Fibroblast of skin of back (primary cell): ENCODE data around the gene MIOX.

Source experiments
- DNase-seq: peaks from one replicate; pipeline ENCODE4 v3.0.0-alpha.2; 2013

Gene MIOX

DNA sequence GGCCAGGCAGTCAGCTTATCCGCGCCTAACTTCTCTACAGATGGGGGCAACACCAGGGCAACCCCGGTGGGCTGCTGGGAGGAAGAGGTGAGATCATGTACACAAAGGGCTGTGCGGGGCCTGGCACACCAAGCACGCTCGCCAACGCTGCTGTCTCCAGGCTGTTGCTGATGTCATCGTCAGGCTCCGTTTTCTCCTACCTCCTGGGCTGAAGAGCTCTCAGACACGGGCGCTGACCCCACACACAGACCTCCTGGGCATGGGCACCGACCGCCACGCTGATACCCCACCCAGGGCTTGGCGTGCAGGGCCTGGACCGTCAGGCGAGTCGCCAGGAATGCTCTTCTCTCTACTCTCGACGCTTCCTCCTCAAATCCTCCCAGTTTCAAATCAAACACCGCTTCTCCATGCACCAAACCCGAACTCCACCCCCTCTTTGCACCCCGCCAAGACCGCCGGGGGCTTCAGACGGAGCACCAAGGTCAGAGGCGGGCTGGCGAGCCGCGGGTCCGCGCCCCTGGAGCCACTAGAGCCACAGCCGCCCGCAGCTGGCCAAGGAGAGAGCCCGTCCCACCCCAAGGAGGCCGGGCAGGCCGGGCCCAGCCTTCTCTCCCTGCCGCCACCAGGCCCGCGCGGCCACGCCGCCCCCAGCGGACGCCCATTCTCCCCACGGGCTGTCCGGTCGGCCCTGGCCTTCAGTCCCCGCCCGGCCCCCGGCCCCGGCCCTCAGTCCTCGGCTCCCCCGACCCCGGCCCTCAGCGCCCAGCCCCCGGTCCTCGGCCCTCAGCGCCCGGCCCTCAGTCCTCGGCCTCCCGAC is 12.6 kb upstream of the MIOX start:
- DNase-seq = peak; percentile 43

DNA sequence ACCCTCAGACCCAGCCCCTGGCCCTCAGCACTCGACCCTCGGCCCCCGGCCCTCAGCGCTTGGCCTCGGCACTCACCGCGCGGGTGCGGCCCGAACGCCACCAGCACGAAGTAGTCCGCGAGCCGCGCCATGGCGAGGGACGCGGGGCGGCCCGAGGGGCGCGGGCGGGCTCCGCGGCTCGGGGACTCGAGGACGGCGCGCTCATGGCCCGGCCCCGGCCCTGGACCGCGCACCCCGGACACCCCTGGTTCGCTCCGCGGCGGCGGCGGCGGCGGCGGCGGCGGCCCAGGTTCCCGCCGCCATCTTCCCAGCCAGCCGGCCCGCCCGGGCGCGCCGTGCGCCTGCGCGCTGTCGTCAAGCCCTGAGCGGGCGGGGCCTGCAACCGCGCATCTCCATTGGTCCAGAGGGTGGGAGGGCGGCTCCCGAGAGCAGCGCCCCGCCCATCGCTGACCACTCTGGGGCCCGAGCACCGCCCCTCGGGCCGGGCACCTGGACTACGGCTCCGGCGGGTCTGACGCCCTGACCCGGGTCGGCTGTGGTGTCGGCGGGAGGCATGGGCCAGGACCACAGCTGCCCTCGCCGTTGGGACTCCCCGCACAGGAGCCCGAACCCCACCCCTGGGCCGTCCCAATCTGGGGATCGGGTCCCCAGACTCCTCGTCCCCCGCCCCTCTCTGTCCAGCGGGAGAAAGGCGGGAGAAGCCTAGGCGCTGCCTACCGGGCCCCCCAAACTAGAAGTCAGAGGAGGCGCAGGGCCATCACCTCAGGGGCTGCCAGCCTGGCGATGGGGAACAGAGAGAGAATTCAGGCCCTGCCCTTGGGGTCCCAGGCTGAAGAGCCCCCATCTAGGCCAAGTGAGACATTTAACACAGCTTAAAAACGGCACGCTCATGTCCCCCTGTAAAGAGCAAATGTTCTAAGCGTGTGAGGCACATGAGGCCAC is 11.7 kb upstream of the MIOX start, which contains the start of gene SBF1:
Gene SBF1 (minus strand): TSS at position 326 of the 942 bp plus-strand sequence. CDS start 195 bp downstream, at position 131.
- DNase-seq = peak; percentile 86

DNA sequence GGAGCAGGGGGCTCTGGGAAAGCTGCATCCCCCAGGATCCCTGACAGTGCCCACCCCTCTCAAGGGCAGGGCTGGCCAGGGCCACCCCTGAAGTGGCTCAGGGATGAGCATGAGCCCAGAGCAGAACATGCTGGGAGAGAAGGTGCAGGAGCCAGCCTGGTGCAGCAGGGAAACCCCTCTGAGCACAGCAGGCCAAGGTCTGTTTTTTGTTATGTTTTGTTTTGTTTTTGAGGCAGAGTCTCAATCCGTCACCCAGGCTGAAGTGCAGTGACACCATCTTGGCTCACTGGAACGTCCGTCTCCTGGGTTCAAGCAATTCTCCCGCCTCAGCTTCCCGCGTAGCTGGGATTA is 11.0 kb upstream of the MIOX start:
- DNase-seq = no peak

- no peak for DNase-seq
These were observed 9.8 kb upstream of the MIOX start for GRCh38 chr22:50476868-50477267.

GRCh38 chr22:50477923-50478322 is 8.7 kb upstream of the MIOX start:
- DNase-seq = no peak

GRCh38 chr22:50479721-50480120 is 6.9 kb upstream of the MIOX start:
- DNase-seq = no peak

DNA sequence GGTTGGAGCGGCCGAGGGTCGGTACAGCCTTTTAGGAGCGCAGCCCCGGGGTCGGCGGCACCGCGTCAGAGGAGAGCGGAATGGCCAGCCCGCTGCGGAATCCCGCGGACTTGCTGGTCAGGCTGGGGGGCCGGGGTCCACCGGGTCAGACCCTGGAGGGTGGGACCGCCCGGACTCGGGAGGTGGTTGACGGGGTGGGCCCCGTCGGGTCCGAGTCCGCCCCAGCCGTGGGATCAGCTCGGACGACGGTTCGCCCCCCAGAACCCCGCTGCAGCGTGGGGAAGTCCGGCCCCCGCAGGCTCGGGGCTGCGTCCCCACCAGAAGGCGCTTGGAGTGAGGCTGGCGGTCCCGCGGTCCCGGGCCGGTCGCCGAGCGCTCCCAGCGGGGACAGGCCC is 5.6 kb upstream of the MIOX start:
- no peak for DNase-seq

DNA sequence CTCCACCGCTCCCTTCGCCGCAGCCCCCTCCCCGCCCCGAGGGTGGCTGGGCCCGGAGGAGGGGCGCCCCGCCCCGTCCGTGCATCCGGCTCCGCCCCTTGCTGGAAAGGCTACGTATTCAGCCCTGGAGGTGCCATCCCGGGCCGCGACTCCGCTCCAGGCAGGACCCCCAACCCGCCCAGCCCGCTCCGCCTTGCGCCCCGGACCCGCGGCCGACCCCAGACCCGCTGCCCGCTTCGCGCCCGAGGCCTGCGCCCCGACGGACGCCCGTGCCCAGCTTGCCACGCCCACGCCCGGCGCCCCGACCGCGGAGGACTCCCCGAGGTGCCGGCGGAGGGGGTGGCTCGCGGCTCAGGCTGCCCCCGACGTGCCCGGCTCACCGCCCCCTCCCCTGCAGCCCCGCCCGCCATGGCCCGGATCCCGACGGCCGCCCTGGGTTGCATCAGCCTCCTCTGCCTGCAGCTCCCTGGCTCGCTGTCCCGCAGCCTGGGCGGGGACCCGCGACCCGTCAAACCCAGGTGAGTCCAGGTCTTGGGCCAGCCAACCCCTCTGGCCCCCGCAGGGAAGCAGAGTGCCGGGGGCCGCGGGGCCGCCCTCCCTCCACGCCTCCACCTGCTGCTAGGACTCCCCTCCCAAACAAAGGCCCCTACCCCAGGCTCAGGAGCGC is 5.1 kb upstream of the MIOX start, which contains the start of gene ADM2:
Gene ADM2 (plus strand): TSS at position 104 of the 667 bp plus-strand sequence. CDS start 305 bp downstream, at position 409.
- peak; percentile 41 for DNase-seq

DNA sequence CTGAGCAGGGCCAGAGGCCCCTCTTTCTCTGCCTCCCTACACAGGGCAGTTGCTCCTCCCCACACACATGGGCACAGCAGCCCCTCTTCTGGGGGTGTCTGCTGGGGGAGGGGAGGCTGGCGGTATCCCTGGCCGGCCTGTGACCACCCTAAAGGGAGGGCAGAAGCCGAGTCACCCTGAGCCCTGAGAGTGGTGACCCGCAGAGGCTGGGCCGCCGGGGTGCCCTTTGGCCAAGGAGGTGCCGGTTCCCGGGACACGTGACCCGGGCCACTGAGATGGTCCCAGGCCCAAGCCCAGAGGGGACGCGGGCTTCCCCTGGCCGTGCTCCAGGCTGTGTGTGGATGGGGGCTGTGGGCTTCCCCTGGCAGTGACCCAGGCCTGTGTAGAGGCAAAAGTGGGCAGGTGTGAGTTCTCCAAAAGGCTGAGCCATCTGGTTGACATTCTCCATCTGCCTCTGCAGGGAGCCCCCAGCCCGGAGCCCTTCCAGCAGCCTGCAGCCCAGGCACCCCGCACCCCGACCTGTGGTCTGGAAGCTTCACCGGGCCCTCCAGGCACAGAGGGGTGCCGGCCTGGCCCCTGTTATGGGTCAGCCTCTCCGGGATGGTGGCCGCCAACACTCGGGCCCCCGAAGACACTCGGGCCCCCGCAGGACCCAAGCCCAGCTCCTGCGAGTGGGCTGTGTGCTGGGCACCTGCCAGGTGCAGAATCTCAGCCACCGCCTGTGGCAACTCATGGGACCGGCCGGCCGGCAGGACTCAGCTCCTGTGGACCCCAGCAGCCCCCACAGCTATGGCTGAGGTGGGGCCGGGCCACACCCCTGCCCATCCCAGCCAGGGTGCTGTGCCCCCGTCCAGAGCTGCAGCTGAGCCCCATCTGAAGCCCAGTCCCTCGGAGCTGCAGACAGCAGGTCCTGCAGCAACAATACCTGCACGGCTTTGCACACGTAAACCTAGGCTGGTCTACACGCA is 4.3 kb upstream of the MIOX start:
- no peak for DNase-seq

- DNase-seq = no peak
These were observed 3.6 kb upstream of the MIOX start for GRCh38 chr22:50483106-50483505.

- no peak for DNase-seq
These were observed 3.1 kb upstream of the MIOX start for GRCh38 chr22:50483556-50483955.

DNA sequence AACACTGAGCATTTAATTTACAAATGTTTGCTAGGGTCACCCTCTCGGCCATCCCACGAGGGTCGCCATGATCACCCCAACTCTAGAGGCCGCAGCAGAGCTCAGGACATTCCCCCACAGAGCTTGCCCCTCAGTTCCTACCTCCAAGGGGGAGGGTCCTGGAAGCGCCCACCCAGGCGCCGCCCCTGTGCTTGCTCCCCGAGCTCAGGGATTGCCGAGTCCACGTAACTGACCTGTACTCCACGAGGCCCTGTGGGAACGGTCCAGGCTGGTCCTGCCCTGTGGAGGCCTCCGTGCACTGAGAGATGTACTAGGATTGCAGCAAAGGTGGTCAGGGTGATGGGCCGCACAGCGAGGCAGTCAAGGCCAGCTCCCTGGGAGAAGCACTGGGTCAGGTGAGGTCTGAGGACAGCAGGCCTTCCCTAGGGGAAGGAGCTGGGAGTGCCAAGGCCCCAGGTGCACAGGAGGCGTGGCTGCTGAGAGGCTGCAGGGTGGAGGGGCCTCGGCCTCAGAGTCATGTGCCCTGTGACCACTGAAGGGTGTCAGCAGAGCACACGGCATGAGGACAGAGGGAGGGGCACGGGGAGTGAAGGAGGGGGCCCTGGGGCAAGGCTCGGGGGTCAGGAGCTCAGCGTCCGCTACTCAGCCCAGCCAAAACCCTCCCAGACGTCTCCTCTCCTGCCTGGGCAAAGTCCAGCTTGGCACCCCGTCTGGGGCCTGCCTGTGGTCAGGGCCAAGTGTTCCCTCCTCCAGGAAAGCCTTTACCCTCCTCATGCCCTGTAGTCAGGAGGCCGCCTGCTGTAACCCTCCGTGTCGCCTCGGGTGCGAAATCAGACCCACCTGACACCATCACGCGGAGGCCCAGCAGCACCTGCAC is 2.4 kb upstream of the MIOX start:
- DNase-seq = no peak

DNA sequence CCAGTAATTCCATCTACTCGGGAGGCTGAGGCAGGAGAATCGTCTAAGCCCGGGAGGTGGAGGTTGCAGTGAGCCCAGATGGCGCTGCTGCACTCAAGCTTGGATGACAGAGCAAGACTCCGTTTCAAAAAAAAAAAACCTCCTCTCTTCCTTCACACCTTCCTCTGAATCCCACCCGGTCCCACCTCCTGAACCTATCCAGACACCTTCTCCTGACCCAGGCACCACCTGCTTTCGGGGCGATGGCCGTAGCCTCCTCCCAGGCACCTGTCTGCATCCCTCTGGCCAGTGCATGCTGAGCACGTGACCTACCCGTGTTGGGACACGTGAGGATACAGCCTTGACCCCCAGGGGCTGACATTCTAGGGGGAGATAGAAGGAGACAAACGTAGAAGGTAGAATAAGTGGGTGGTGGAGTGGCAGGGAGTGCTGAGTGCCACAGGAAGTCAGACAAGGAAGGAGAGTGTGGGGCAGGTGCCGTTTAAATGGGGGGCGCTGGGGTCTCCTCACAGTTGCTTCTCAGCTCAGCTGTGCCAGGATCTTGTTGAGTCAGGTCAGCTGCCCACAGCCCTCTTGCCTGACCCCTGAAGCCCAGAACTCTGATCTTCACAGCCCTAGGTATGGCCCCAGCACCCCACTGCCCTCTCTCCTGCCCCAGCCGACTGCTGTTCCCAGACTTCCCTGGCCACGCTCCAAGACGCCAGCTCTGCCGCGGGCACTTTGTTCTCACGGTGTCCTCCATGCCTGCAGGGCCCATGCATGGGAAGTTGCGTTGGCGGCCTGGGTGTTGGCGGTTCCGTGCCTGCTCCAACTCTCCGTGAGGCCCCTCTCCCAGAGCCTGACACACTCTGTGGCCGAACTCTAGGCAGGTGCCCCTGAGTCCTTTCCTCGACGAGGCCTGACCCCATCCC is 1.2 kb upstream of the MIOX start:
- no peak for DNase-seq

- no peak for DNase-seq
These were observed 789 bp downstream of the MIOX start for GRCh38 chr22:50487290-50488005.

- DNase-seq = no peak
These were observed 1.5 kb downstream of the MIOX start for GRCh38 chr22:50488006-50488677.

DNA sequence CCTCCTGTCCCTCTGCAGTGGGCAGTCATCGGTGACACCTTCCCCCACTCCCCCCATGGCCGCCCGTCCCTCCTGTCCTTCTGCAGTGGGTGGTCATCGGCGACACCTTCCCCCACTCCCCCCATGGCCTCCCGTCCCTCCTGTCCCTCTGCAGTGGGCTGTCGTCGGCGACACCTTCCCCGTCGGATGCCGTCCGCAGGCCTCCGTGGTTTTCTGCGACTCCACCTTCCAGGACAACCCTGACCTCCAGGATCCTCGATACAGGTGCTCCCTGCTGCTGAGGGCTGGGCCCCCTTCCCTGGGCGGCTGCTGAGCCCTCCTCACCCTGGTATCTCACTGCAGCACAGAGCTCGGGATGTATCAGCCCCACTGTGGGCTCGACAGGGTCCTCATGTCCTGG is 2.2 kb downstream of the MIOX start:
- DNase-seq = no peak

DNA sequence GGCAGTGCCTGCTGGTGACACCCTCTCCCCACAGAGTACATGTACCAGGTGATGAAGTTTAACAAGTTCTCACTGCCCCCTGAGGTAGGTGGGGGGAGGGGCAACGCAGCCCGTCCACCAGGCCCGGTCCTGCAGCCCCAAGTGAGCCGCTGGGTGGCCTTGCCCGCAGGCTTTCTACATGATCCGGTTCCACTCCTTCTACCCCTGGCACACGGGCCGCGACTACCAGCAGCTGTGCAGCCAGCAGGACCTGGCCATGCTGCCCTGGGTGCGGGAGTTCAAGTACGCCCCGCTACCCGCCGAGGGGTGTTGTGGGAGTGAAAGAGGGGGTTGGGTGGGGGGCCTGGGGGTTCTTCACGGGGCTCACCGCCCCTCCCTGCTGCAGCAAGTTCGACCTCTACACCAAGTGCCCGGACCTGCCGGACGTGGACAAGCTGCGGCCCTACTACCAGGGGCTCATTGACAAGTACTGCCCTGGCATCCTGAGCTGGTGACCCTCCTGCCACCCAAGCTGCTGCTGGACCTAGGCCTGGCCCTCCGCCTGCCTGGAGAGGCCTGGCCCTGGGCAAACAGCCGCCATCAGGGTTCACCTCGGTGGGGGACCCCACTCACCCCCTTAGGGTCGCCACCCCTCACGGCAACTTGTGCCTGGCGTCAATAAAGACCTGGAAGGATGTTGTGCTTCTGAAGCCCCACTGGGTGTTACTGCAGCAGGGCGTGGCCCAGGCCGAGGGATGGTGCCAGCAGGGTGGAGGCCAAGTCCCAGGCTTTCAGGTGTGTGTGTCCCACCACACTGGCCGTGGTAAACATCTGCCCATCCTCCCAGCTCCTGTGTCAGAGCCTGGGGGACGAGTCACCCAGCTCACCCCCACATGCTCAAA is 2.9 kb downstream of the MIOX start:
- no peak for DNase-seq
